Astrocyte of the cerebellum (primary cell): ENCODE data around the gene RMND5A.
"Not testable (repeated sequence)": the region's sequence is repeated elsewhere in the genome, so short reads cannot be mapped to it uniquely, and the experiment has no call there.

ENCODE experiments used
- DNase-seq: peaks from one replicate; pipeline ENCODE4 v3.0.0-alpha.2; 2011; ENCODE audit warnings: low read depth
- H3K4me3 ChIP-seq: 2 replicates; pipeline ENCODE4 v1.5.1; 2011; ENCODE audit warnings: mild to moderate bottlenecking, low read depth, low read length, moderate library complexity
- in situ Hi-C: cut with HindIII; loops from 2 replicates; pipeline ENCODE4 v1.10.0; 2017; ENCODE audit warnings: low sequenced_read_pairs
- TF ChIP-seq, protein P1 (sequence below): IDR thresholded peaks from 2 replicates; pipeline ENCODE4 v1.5.1; 2012; ENCODE audit warnings: low read length, low read depth, moderate library complexity, mild to moderate bottlenecking; ENCODE audit errors: missing control alignments

RMND5A gene

DNA sequence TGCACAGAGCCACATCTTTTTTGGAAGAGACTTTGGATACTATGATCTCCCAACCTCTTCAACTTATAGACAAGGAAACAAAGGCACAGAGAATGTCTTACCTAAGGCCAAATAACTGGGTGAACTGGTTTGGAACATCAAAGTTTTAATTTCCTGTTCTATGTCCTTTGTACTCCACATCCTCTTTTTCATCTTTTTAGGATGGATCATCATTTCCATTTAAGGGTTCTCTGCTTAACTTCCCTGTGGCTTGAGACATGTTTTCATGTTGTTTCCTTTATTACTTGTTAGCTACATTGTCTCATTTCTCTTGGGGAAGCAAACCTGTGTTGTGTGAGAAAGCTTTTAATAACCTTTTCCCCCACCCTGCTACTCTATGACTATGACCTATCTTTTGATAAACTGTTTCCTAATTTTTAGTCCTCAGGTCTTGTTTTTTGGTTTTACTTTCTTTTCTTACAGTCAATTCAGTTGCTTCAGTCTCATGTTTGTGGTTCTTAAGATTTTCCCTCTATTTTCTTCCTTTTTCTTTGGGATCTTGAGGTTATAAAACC, 22.5 kb upstream of the RMND5A start:
- H3K4me3 ChIP-seq = no peak overlapping the region
- TF ChIP-seq, protein P1, sequence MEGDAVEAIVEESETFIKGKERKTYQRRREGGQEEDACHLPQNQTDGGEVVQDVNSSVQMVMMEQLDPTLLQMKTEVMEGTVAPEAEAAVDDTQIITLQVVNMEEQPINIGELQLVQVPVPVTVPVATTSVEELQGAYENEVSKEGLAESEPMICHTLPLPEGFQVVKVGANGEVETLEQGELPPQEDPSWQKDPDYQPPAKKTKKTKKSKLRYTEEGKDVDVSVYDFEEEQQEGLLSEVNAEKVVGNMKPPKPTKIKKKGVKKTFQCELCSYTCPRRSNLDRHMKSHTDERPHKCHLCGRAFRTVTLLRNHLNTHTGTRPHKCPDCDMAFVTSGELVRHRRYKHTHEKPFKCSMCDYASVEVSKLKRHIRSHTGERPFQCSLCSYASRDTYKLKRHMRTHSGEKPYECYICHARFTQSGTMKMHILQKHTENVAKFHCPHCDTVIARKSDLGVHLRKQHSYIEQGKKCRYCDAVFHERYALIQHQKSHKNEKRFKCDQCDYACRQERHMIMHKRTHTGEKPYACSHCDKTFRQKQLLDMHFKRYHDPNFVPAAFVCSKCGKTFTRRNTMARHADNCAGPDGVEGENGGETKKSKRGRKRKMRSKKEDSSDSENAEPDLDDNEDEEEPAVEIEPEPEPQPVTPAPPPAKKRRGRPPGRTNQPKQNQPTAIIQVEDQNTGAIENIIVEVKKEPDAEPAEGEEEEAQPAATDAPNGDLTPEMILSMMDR = no peak
- DNase-seq = no peak
- in situ Hi-C loops = no loop called here

DNA sequence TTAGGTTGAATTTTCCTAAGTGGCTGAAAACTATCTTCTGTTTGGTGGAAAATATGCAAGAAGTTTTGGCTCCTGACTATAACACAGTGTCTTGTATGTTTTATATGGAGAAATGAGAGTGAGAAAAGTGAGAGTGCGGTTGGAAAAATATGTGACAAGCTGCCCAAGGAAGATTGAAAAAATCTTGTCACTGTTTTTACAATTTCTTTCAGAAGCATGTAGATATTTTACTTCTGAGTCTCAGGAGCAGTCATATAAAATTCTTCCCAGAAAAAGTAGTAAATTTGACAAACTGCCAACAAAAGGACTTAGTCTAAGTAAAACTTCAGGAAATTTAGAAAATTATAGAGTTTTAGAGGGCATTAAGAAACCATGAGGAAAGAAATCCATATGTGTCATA, 19.4 kb upstream of the RMND5A start:
- in situ Hi-C loops = no loop called here
- TF ChIP-seq, protein P1 = no peak
- no peak overlapping the region for H3K4me3 ChIP-seq
- no peak for DNase-seq

- no peak overlapping the region for H3K4me3 ChIP-seq
- peak; percentile 23 for DNase-seq
- TF ChIP-seq, protein P1 = no peak
- in situ Hi-C loops = no loop called here
These were observed 16.3 kb upstream of the RMND5A start for GRCh38 chr2:86703704-86704361.

DNA sequence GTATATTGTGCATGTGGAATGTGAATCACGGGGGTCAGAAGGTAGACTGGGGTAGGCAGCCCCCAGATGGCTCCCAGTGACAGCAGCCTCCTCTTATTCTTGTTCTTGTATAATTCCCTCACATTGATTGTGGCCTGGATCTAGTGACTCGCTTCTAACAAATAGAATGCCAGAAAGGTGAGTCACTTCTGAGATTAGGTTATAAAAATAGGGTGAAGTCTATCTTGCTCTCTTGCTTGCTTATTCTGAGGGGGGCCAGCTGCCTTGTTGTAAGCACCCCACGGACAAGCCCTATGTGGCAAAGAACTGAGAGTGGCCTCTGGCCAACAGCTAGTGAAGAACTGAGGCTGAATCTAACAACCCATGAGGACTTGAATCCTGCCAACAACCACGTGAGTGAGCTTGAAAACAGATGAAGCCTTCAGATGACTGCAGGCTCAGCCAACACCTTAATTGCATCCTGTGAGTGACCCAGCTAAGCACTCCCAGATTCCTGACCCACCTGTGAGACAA, 15.6 kb upstream of the RMND5A start:
- no peak overlapping the region for H3K4me3 ChIP-seq
- in situ Hi-C loops = no loop called here
- peak; percentile 68 for DNase-seq
- TF ChIP-seq, protein P1 = no peak

DNA sequence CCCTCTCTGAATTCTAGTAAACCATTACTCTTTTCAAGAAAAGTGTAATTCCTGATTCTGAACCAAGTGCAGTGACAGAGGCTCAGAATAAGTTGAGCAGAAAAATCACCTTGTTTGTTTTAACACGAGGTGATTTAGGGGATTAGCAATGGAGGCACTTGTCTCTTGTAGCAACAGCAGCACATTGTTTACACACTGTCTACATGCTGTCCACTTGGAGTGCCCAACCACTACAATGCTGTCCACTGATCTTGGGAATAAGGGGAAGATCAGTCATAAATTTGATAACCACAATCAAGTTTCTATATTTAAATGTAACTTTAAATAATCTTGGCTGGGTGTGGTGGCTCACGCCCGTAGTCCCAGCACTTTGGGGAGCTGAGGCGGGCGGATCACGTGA, 13.9 kb upstream of the RMND5A start:
- TF ChIP-seq, protein P1 = no peak
- in situ Hi-C loops = no loop called here
- no peak for DNase-seq
- H3K4me3 ChIP-seq = no peak overlapping the region

- no peak for DNase-seq
These were observed 13.2 kb upstream of the RMND5A start for GRCh38 chr2:86706935-86707334.

GRCh38 chr2:86708126-86708525, 12.0 kb upstream of the RMND5A start:
- in situ Hi-C loops, DNase-seq, H3K4me3 ChIP-seq: not testable (repeated sequence)

More at GRCh38 chr2:86706935-86707334, 13.2 kb upstream of the RMND5A start:
- TF ChIP-seq, protein P1 = no peak
- in situ Hi-C loops = no loop called here
- H3K4me3 ChIP-seq = no peak overlapping the region

DNA sequence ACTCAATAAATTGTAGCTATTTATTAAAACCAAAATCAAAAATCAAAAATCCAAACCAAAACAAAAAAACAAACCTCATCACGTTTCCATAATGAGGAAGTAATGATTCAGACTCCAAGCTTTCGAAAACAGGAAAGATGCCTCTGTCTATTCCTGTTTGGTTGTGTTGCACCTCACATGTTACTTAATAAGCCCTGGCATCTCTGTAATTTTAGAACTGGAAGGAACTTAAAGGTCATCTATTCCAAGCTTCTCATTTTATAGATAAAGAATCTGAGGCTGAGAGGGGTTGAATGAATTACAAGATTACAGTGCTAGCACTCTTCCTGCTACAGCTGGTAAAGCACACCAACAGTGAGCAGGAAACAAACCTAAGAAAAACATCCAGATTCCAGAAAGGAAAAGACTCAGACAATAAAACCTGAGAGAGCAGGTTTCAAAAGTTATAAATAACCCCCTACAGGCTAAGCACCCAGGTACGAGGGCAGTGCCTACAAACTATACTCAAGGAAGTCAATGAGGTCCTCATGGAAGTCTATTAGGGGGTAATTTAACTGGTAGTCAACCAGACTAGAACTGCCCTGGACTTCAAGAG, 5.4 kb upstream of the RMND5A start:
- DNase-seq, in situ Hi-C loops, H3K4me3 ChIP-seq: not testable (repeated sequence)

- peak overlapping the region; percentile 53 for H3K4me3 ChIP-seq
- DNase-seq, in situ Hi-C loops: not testable (repeated sequence)
These were observed 841 bp upstream of the RMND5A start for GRCh38 chr2:86719263-86719636.
